Measurements from ENCODE around the gene DPM2. TPM values are rescaled to one million over a fixed set of nuclear protein-coding genes. Genes with fewer than 3 reads are reported as not detected.

Gene DPM2
- total RNA-seq, 1 experiment from 2014 or later: 56.1 TPM

DNA sequence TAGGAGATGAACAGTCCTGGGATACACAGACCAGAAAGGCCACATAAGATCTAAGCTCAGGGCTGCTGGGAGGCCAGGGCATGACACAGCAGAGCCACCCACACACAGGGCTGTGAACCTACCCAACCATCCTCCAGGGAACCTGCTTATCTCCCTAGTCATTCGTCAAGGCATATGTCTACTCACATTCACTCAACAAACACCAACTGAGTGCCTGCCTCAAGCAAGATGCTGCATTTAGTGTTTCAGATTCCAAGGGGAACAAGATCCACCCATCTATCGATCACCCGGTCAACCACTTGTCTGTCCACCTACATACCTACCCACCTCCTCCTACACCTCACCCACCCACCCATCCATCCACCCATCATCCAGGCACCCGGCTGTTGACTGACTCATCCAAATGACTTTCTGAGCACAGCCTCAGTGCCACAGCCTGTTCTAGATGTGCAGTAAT, 1.9 kb downstream of the DPM2 start:
- ChIA-PET POLR2A (no interaction called here), CTCF (interaction anchor here (4.5 kb wide), 1 partner anchor 7 kb away, joined by 40 read pairs; no protein-coding TSS in a partner anchor)
- no peak for DNase-seq (ENCODE audit: low spot score)
- Mint-ChIP-seq H3K9me3 (no peaks in the 10 kb centered on the region), H3K36me3 (peaks cover 3% of the 10 kb centered on the region; the same call in 1 of the 2 replicates), H3K4me3 (peak overlapping the region; percentile 90), H3K27me3 (ENCODE audit: low read depth) (no peaks in the 10 kb centered on the region), H3K27ac (no peak overlapping the region), H3K4me1 (peaks cover 28% of the 10 kb centered on the region)
- TF ChIP-seq ERG (CRISPR knock-in tag; IDR thresholded peaks at IDR 0.05): no peak
- TF ChIP-seq MLX (CRISPR knock-in tag; IDR thresholded peaks at IDR 0.05): no peak
- TF ChIP-seq ZNF396 (CRISPR knock-in tag; IDR thresholded peaks at IDR 0.05; ENCODE audit: borderline replicate concordance): no peak
- TF ChIP-seq SMAD4 (CRISPR knock-in tag; IDR thresholded peaks at IDR 0.05): no peak
- TF ChIP-seq, protein P1, sequence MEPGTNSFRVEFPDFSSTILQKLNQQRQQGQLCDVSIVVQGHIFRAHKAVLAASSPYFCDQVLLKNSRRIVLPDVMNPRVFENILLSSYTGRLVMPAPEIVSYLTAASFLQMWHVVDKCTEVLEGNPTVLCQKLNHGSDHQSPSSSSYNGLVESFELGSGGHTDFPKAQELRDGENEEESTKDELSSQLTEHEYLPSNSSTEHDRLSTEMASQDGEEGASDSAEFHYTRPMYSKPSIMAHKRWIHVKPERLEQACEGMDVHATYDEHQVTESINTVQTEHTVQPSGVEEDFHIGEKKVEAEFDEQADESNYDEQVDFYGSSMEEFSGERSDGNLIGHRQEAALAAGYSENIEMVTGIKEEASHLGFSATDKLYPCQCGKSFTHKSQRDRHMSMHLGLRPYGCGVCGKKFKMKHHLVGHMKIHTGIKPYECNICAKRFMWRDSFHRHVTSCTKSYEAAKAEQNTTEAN (CRISPR knock-in tag; IDR thresholded peaks at IDR 0.05): no peak
- TF ChIP-seq, protein P2, sequence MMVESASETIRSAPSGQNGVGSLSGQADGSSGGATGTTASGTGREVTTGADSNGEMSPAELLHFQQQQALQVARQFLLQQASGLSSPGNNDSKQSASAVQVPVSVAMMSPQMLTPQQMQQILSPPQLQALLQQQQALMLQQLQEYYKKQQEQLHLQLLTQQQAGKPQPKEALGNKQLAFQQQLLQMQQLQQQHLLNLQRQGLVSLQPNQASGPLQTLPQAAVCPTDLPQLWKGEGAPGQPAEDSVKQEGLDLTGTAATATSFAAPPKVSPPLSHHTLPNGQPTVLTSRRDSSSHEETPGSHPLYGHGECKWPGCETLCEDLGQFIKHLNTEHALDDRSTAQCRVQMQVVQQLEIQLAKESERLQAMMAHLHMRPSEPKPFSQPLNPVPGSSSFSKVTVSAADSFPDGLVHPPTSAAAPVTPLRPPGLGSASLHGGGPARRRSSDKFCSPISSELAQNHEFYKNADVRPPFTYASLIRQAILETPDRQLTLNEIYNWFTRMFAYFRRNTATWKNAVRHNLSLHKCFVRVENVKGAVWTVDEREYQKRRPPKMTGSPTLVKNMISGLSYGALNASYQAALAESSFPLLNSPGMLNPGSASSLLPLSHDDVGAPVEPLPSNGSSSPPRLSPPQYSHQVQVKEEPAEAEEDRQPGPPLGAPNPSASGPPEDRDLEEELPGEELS (CRISPR knock-in tag; IDR thresholded peaks at IDR 0.05): no peak
- TF ChIP-seq ZNF512 (CRISPR knock-in tag; IDR thresholded peaks at IDR 0.05; ENCODE audit: borderline replicate concordance): no peak
- no peak for TF ChIP-seq ATF1 (CRISPR knock-in tag; IDR thresholded peaks at IDR 0.05)
- no peak for TF ChIP-seq CDX4 (CRISPR knock-in tag; IDR thresholded peaks at IDR 0.05; ENCODE audit: borderline replicate concordance)
- TF ChIP-seq CREM (CRISPR knock-in tag; IDR thresholded peaks at IDR 0.05): no peak
- TF ChIP-seq, protein P3, sequence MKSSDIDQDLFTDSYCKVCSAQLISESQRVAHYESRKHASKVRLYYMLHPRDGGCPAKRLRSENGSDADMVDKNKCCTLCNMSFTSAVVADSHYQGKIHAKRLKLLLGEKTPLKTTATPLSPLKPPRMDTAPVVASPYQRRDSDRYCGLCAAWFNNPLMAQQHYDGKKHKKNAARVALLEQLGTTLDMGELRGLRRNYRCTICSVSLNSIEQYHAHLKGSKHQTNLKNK (CRISPR knock-in tag; IDR thresholded peaks at IDR 0.05): no peak
- TF ChIP-seq SMAD3 (CRISPR knock-in tag; IDR thresholded peaks at IDR 0.05; ENCODE audit: borderline replicate concordance): no peak
- no peak for TF ChIP-seq FOXP1 (CRISPR knock-in tag; IDR thresholded peaks at IDR 0.05; ENCODE audit: borderline replicate concordance)
- TF ChIP-seq ZNF423 (CRISPR knock-in tag; IDR thresholded peaks at IDR 0.05): no peak
- TF ChIP-seq, protein P4, sequence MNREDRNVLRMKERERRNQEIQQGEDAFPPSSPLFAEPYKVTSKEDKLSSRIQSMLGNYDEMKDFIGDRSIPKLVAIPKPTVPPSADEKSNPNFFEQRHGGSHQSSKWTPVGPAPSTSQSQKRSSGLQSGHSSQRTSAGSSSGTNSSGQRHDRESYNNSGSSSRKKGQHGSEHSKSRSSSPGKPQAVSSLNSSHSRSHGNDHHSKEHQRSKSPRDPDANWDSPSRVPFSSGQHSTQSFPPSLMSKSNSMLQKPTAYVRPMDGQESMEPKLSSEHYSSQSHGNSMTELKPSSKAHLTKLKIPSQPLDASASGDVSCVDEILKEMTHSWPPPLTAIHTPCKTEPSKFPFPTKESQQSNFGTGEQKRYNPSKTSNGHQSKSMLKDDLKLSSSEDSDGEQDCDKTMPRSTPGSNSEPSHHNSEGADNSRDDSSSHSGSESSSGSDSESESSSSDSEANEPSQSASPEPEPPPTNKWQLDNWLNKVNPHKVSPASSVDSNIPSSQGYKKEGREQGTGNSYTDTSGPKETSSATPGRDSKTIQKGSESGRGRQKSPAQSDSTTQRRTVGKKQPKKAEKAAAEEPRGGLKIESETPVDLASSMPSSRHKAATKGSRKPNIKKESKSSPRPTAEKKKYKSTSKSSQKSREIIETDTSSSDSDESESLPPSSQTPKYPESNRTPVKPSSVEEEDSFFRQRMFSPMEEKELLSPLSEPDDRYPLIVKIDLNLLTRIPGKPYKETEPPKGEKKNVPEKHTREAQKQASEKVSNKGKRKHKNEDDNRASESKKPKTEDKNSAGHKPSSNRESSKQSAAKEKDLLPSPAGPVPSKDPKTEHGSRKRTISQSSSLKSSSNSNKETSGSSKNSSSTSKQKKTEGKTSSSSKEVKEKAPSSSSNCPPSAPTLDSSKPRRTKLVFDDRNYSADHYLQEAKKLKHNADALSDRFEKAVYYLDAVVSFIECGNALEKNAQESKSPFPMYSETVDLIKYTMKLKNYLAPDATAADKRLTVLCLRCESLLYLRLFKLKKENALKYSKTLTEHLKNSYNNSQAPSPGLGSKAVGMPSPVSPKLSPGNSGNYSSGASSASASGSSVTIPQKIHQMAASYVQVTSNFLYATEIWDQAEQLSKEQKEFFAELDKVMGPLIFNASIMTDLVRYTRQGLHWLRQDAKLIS (CRISPR knock-in tag; IDR thresholded peaks at IDR 0.05; ENCODE audit: borderline replicate concordance): no peak
- no peak for TF ChIP-seq TEAD4 (CRISPR knock-in tag; IDR thresholded peaks at IDR 0.05)
- no peak for ATAC-seq
